ENCODE data around the gene ZACN.
A peak's percentile ranks its signal among the peaks of the same experiment; 100 is the strongest.

GRCh38 chr17:76039121-76039520, 39.9 kb upstream of the ZACN start:
- no peak for TF ChIP-seq POLR2A (IDR thresholded peaks at IDR 0.05; ENCODE audit: low read depth)
- no peak for TF ChIP-seq CTCF (IDR thresholded peaks at IDR 0.05)
- TF ChIP-seq POLR2AphosphoS5 (IDR thresholded peaks at IDR 0.05) = peak; percentile 25 to 36
